HG02798 (cell line): ENCODE results near the gene MSTO1.
"Not testable (repeated sequence)": the region's sequence is repeated elsewhere in the genome, so short reads cannot be mapped to it uniquely, and the experiment has no call there.

ENCODE experiments used
- ATAC-seq: cut with Tn5 transposase; IDR thresholded peaks from one replicate; pipeline ENCODE4 v1.9.1; 2021; ENCODE audit warnings: mild to moderate bottlenecking; ENCODE audit not compliant: unreplicated experiment, poor library complexity

Gene MSTO1

GRCh38 chr1:155610257-155610647 lies 234 bp downstream of the MSTO1 start:
- not testable (repeated sequence) for ATAC-seq

GRCh38 chr1:155613226-155613625 lies 3.2 kb downstream of the MSTO1 start:
- ATAC-seq: not testable (repeated sequence)

GRCh38 chr1:155622191-155622590 lies 12.2 kb downstream of the MSTO1 start:
- no peak for ATAC-seq

- ATAC-seq: no peak
These were observed 13.3 kb downstream of the MSTO1 start for GRCh38 chr1:155623357-155623756.

GRCh38 chr1:155626428-155626827 lies 16.4 kb downstream of the MSTO1 start:
- not testable (repeated sequence) for ATAC-seq

- ATAC-seq: no peak
These were observed 26.6 kb downstream of the MSTO1 start for GRCh38 chr1:155636397-155637153.

- ATAC-seq: no peak
These were observed 30.3 kb downstream of the MSTO1 start for GRCh38 chr1:155640367-155640766.

- ATAC-seq: not testable (repeated sequence)
These were observed 32.7 kb downstream of the MSTO1 start for GRCh38 chr1:155642559-155643180.

GRCh38 chr1:155643230-155643629 lies 33.2 kb downstream of the MSTO1 start:
- no peak for ATAC-seq

GRCh38 chr1:155645034-155645598 lies 35.1 kb downstream of the MSTO1 start:
- ATAC-seq: no peak

- ATAC-seq: no peak
These were observed 35.6 kb downstream of the MSTO1 start for GRCh38 chr1:155645648-155646047.

GRCh38 chr1:155646307-155646706 lies 36.3 kb downstream of the MSTO1 start:
- no peak for ATAC-seq

- ATAC-seq: no peak
These were observed 38.5 kb downstream of the MSTO1 start for GRCh38 chr1:155648207-155649147.

- no peak for ATAC-seq
These were observed 39.7 kb downstream of the MSTO1 start for GRCh38 chr1:155649676-155650075.

GRCh38 chr1:155650231-155650757 lies 40.3 kb downstream of the MSTO1 start:
- ATAC-seq: no peak

- ATAC-seq: no peak
These were observed 42.0 kb downstream of the MSTO1 start for GRCh38 chr1:155651861-155652661.

GRCh38 chr1:155652951-155653350 lies 42.9 kb downstream of the MSTO1 start:
- ATAC-seq: no peak

- no peak for ATAC-seq
These were observed 47.4 kb downstream of the MSTO1 start for GRCh38 chr1:155657463-155657862.

GRCh38 chr1:155661239-155661638 lies 51.2 kb downstream of the MSTO1 start:
- not testable (repeated sequence) for ATAC-seq
